Mammary epithelial cell (primary cell): ENCODE data around the gene NKD1.

Experiments
- CTCF ChIP-seq, 2 donors: IDR thresholded peaks in 1 of 2; conservative IDR thresholded peaks in 1 of 2; 2 replicates each; pipeline ENCODE4 v1.5.1; 2011 to 2012; ENCODE audit warnings: inconsistent platforms in 2 of 2, low read length in 2 of 2, mild to moderate bottlenecking in 2 of 2, control low read depth in 1 of 2, low read depth in 1 of 2; ENCODE audit not compliant: insufficient read depth in 1 of 2; ENCODE audit errors: extremely low read depth in 1 of 2
- EZH2 ChIP-seq: IDR thresholded peaks from 2 replicates; pipeline ENCODE4 v1.6.1; 2012; ENCODE audit warnings: low read length, inconsistent platforms, borderline replicate concordance

- TF ChIP-seq CTCF (conservative IDR thresholded peaks at IDR 0.05 in 1 of 2, IDR thresholded peaks at IDR 0.05 in 1 of 2; ENCODE audit: extremely low read depth in 1 of 2, insufficient read depth in 1 of 2, low read depth in 1 of 2, low read length in 2 of 2), result no peak
- no peak for TF ChIP-seq EZH2
Measured at GRCh38 chr16:50587543-50587942, 39.3 kb downstream of the NKD1 start.
